Subcutaneous adipose tissue (tissue), 4 donors: Measurements from ENCODE around the gene ZNF808. TPM values are rescaled to one million over a fixed set of nuclear protein-coding genes. Genes with fewer than 3 reads are reported as not detected.

Experiments
- total RNA-seq, 4 donors: library from RNA; depleted of rRNA; stranded (reverse); fragments of >200 nt; gene quantifications; one replicate each; pipeline ENCODE4 v1.1.0, GENCODE V29; 2016
- TF ChIP-seq, protein P1 (sequence below): fragments of 450-650 bp; IDR thresholded peaks from one replicate; pipeline ENCODE4 v1.5.1; 2016; ENCODE audit warnings: low read depth, mild to moderate bottlenecking, control low read depth, antibody characterized with exemption, moderate library complexity

The ZNF808 gene
- total RNA-seq, 4 donors from 2014 or later, result 21.4 to 29.7 (median 26.9) TPM

- TF ChIP-seq, protein P1, sequence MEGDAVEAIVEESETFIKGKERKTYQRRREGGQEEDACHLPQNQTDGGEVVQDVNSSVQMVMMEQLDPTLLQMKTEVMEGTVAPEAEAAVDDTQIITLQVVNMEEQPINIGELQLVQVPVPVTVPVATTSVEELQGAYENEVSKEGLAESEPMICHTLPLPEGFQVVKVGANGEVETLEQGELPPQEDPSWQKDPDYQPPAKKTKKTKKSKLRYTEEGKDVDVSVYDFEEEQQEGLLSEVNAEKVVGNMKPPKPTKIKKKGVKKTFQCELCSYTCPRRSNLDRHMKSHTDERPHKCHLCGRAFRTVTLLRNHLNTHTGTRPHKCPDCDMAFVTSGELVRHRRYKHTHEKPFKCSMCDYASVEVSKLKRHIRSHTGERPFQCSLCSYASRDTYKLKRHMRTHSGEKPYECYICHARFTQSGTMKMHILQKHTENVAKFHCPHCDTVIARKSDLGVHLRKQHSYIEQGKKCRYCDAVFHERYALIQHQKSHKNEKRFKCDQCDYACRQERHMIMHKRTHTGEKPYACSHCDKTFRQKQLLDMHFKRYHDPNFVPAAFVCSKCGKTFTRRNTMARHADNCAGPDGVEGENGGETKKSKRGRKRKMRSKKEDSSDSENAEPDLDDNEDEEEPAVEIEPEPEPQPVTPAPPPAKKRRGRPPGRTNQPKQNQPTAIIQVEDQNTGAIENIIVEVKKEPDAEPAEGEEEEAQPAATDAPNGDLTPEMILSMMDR, result no peak
Measured at GRCh38 chr19:52535771-52536447, 8.4 kb downstream of the ZNF808 start.

GRCh38 chr19:52536448-52536800 lies 9.0 kb downstream of the ZNF808 start:
- TF ChIP-seq, protein P1, result no peak

DNA sequence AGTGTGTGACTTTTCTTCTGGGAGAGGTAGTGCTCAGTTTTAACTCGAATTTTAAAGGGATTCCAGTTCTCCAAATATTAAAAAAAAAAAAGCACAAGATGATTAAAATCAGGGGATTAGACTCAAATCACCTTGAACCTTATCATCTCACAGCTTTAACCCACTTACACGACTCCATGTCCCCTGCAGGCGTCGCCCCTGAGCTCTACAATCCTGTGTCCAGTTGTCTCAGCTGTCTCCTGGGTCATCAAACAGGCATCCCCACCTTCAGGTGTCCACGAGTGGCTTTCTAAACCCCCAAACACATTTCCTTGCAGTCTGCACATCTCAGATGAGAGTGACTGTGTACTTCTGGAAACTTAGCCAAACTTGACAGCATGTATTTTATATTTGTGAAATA lies 14.1 kb downstream of the ZNF808 start:
- TF ChIP-seq, protein P1, result no peak

GRCh38 chr19:52542984-52543664 lies 15.7 kb downstream of the ZNF808 start:
- TF ChIP-seq, protein P1, result no peak

DNA sequence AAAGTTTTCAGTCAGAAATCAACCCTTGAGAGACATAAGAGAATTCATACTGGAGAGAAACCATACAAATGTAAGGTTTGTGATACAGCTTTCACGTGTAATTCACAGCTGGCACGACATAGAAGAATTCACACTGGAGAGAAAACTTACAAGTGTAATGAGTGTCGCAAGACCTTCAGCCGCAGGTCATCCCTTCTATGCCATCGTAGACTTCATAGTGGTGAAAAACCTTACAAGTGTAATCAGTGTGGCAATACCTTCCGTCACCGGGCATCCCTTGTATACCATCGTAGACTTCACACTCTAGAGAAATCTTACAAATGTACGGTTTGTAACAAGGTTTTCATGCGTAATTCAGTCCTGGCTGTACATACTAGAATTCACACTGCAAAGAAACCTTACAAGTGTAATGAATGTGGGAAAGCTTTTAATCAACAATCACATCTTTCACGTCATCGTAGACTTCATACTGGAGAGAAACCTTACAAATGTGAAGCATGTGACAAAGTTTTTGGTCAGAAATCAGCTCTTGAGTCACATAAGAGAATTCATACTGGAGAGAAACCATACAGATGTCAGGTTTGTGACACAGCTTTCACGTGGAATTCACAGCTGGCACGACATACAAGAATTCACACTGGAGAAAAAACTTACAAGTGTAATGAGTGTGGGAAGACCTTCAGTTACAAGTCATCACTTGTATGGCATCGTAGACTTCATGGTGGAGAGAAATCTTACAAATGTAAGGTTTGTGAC lies 26.9 kb downstream of the ZNF808 start:
- TF ChIP-seq, protein P1, result no peak

DNA sequence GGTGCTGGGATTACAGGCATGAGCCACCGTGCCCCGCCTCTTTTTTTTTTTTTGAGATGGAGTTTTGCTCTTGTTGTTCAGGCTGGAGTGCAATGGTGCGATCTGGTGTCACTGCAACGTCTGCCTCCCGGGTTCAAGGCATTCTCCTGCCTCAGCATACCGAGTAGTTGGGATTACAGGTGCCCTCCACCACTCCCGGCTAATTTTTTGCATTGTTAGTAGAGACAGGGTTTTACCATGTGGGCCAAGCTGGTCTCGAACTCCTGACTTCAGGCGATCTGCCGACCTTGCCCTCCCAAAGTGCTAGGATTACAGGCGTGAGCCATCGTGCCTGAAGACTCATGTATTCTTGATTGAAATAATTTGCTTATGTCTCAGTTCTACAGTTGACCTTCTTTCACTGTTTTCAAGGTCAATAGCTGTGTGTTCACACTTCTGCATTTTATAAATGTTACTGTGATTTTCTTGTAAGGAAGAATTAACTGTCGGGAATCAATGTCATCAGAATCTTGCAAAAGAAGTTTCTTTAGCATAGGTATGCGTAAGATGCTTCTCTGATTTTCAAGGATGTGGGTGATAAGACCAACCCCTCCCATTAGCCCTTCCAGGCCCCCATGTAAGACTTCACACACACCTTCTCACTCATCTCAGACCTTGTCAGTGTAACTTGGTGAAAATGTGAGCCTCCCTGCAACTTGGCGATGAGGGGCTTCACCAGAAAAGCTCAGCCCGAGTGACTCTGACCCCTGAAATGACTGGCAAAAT lies 29.9 kb downstream of the ZNF808 start:
- TF ChIP-seq, protein P1, result no peak

- TF ChIP-seq, protein P1, result no peak
Measured at GRCh38 chr19:52566121-52566520, 38.7 kb downstream of the ZNF808 start.
